ENCODE data around the gene DIP2C.

DNA sequence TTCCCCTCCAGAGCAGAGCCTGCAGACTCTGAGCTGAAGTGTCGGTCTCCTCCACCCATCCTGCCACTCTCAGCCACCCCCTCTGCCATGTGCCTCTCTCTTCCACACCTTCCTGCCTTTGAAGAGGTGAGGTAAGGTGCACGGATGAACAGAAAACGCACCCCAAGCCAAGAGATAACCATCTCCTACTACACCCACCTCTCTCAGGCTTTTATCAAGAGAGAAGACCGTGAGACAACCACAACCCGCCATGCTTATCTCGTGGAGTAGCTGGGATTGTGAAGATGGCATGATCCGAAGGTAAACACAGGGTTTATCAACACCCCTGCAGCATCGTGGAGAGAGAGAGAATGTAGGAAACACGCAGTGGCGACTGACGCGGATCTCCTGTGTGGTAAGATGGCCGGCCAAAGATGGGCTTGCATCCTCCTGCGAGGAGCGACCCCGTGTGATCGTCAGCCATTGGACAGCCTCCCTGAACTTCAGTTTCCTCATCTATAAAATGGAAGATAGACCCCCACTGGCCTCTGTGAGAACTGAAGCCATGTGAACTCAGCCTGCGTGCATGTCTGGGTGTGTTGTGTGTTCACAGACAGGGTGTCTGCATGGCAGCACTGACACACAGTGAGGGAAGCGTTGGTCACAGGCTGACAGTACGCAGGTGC lies 219.0 kb downstream of the DIP2C start:
- TF ChIP-seq, protein P1, sequence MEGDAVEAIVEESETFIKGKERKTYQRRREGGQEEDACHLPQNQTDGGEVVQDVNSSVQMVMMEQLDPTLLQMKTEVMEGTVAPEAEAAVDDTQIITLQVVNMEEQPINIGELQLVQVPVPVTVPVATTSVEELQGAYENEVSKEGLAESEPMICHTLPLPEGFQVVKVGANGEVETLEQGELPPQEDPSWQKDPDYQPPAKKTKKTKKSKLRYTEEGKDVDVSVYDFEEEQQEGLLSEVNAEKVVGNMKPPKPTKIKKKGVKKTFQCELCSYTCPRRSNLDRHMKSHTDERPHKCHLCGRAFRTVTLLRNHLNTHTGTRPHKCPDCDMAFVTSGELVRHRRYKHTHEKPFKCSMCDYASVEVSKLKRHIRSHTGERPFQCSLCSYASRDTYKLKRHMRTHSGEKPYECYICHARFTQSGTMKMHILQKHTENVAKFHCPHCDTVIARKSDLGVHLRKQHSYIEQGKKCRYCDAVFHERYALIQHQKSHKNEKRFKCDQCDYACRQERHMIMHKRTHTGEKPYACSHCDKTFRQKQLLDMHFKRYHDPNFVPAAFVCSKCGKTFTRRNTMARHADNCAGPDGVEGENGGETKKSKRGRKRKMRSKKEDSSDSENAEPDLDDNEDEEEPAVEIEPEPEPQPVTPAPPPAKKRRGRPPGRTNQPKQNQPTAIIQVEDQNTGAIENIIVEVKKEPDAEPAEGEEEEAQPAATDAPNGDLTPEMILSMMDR (IDR thresholded peaks at IDR 0.05) = no peak
- TF ChIP-seq POLR2AphosphoS5 (IDR thresholded peaks at IDR 0.05) (no peak), POLR2A (IDR thresholded peaks at IDR 0.05) (no peak)

Measured in prostate gland (tissue), 2 donors.